ENCODE results near the gene TMOD1.

Gene TMOD1

GRCh38 chr9:97635026-97635425 is 133.6 kb downstream of the TMOD1 start:
- DNase-seq (ENCODE audit: low read depth), result no peak

DNA sequence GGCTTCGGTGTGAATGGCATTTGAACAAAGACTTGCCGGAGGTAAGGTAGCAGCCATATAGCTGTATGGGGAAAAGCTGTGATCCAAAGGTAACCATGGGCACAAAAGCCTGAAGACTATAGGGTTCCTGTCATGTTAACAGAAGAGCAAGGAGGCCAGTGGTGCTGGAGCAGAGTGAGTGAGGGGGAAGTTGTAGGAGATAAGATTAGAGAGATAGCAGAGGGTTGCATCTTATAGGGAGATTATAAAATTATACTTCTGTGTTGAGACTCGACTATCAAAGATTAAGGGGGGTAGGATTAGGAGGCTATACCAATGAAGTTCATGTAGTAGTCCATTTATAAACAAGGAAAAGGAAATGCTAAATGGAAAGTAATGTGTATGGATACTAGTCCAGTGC is 135.4 kb downstream of the TMOD1 start:
- no peak for DNase-seq (ENCODE audit: low read depth)

- DNase-seq (ENCODE audit: low read depth), result no peak
Measured at GRCh38 chr9:97638666-97639065, 137.2 kb downstream of the TMOD1 start.

DNA sequence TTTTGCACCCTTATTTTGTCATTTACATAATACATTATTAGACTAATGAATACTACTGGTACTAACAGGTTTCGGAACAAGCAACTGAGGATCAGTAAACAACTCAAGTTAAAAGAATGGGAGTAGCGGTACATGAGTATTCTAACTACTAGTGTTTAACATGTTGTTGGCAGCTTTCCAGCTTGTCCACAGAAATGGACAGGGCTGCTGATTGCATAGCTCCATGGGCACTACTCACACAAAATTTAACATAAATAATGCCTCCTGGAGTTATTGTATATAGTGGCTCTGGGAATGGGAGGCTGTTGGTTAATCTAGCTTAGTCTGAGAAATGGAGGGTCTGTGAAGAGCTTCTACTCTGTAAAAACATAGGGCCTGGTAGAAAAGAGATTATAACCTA is 138.9 kb downstream of the TMOD1 start:
- no peak for DNase-seq (ENCODE audit: low read depth)

- DNase-seq (ENCODE audit: low read depth), result no peak
Measured at GRCh38 chr9:97645720-97646119, 144.3 kb downstream of the TMOD1 start.

GRCh38 chr9:97647996-97648395 is 146.5 kb downstream of the TMOD1 start:
- no peak for DNase-seq (ENCODE audit: low read depth)
